Astrocyte of the spinal cord (primary cell): ENCODE measurements around the gene CATSPER3.

Experiments used
- DNase-seq: peaks from one replicate; pipeline ENCODE4 v3.0.0; 2011; ENCODE audit warnings: low read depth, low spot score
- H3K4me3 ChIP-seq: 2 replicates; pipeline ENCODE4 v1.5.1; 2011; ENCODE audit warnings: low read depth, mild to moderate bottlenecking, low read length, moderate library complexity
- in situ Hi-C: cut with HindIII; loops from 2 replicates; pipeline ENCODE4 v1.10.0; 2017; ENCODE audit warnings: low sequenced_read_pairs
- TF ChIP-seq, protein P1 (sequence below): IDR thresholded peaks from 2 replicates; pipeline ENCODE4 v1.5.1; 2012; ENCODE audit warnings: low read depth, mild to moderate bottlenecking, low read length, inconsistent platforms

Gene CATSPER3

GRCh38 chr5:135039271-135040033 is 71.7 kb downstream of the CATSPER3 start:
- DNase-seq, result no peak
- no peak overlapping the region for H3K4me3 ChIP-seq
- in situ Hi-C loops, result no loop called here
- TF ChIP-seq, protein P1, sequence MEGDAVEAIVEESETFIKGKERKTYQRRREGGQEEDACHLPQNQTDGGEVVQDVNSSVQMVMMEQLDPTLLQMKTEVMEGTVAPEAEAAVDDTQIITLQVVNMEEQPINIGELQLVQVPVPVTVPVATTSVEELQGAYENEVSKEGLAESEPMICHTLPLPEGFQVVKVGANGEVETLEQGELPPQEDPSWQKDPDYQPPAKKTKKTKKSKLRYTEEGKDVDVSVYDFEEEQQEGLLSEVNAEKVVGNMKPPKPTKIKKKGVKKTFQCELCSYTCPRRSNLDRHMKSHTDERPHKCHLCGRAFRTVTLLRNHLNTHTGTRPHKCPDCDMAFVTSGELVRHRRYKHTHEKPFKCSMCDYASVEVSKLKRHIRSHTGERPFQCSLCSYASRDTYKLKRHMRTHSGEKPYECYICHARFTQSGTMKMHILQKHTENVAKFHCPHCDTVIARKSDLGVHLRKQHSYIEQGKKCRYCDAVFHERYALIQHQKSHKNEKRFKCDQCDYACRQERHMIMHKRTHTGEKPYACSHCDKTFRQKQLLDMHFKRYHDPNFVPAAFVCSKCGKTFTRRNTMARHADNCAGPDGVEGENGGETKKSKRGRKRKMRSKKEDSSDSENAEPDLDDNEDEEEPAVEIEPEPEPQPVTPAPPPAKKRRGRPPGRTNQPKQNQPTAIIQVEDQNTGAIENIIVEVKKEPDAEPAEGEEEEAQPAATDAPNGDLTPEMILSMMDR, result no peak

GRCh38 chr5:135040034-135040332 is 72.3 kb downstream of the CATSPER3 start:
- TF ChIP-seq, protein P1, result no peak
- no peak for DNase-seq
- H3K4me3 ChIP-seq, result no peak overlapping the region
- in situ Hi-C loops, result no loop called here

- in situ Hi-C loops, result no loop called here
- TF ChIP-seq, protein P1, result no peak
- H3K4me3 ChIP-seq, result no peak overlapping the region
- DNase-seq, result no peak
Observed at GRCh38 chr5:135040333-135041144, 72.8 kb downstream of the CATSPER3 start.

- TF ChIP-seq, protein P1, result no peak
- in situ Hi-C loops, result no loop called here
- no peak overlapping the region for H3K4me3 ChIP-seq
- DNase-seq, result no peak
Observed at GRCh38 chr5:135041145-135041587, 73.5 kb downstream of the CATSPER3 start.

DNA sequence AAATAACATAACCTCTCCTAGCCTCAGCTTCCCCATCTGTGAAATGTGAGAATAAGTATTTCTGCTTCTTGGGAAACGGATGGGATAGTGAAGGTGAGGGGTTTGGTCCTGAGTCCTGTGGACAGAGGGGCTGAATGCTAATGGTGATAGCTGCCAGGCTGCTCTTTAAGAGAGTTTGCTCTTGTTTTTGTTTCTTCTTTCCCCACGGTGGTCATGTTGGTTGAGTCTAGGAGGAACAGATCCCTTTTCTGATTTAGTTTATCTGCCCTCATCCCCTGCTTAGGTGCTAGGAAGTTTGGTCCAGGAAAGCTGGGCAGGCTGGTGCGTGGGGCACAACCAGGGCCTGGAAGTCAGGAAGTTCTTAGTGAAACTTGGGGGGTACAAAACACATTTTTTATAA is 74.0 kb downstream of the CATSPER3 start:
- DNase-seq, result no peak
- TF ChIP-seq, protein P1, result no peak
- in situ Hi-C loops, result no loop called here
- H3K4me3 ChIP-seq, result no peak overlapping the region

DNA sequence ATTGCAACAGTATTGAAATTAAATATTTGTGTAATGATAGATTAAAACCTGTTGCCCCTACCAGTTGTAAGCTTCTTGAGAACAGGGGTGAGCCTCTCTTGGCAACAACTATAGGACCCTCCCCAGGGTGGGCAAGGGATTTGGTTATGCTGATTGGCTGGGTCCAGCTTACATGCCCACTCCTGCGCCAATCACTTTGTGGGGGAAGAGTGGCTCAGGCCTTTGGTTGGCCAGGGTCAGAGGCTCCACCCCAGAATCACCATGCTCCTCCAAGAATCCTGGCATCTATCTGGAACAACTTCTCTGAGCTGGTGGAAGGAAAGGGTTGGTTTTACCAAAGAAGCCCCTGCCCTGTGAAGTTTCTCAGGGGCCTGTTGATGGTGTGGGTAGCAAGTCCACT is 74.9 kb downstream of the CATSPER3 start:
- TF ChIP-seq, protein P1, result no peak
- in situ Hi-C loops, result no loop called here
- H3K4me3 ChIP-seq, result no peak overlapping the region
- DNase-seq, result no peak
